Fibroblast of skin of left biceps (primary cell): ENCODE measurements around the gene ZDHHC12.
"Not testable (repeated sequence)": the region's sequence is repeated elsewhere in the genome, so short reads cannot be mapped to it uniquely, and the experiment has no call there.

Source experiments
- DNase-seq, 2 experiments: peaks; one replicate each; pipeline ENCODE4 v3.0.0-alpha.2; 2013; ENCODE audit warnings: low read depth in 2 of 2

Gene ZDHHC12

GRCh38 chr9:128707446-128707845 is 16.5 kb downstream of the ZDHHC12 start:
- DNase-seq = no peak

DNA sequence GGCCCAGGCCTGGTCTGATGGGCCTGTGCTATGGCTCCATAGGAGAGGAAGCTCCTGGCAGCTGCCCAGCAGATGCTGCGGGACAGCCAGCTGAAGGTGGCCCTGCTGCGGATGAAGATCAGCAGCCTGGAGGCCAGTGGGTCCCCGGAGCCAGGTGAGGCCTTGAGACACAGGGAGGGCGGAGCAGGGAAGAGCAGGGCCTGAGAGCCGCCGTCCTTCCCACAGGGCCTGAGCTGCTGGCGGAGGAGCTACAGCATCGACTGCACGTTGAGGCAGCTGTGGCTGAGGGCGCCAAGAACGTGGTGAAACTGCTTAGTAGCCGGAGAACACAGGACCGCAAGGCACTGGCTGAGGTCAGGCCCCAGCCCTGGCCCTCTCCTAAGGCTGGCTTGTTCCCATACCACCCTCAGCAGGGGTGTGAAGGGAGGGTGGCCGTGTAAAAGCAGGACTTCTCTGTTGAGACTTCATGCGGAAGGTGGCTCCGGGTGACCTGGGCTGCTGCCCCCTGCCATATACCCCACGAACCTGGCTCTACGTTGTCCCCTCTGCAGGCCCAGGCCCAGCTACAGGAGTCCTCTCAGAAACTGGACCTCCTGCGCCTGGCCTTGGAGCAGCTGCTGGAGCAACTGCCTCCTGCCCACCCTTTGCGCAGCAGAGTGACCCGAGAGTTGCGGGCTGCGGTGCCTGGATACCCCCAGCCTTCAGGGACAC is 17.1 kb downstream of the ZDHHC12 start:
- DNase-seq = no peak

DNA sequence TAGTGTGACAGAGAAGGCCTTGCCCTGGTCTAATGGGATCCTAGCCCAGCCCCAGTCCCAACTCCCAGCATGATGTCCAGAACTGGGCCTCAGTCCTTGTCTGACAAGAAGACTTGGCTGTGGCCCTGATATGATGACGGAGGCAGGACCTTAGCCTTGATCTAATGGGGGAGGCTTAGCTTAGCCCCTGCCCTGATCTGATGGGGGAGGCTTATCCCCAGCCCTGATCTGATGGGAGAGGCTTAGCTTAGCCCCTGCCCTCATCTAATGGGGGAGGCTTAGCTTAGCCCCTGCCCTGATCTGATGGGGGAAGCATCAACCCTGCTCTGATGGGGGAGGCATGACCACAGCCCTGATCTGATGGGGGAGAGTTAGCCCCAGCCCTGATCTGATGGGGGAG is 17.9 kb downstream of the ZDHHC12 start:
- no peak for DNase-seq

- DNase-seq = no peak
These were observed 18.6 kb downstream of the ZDHHC12 start for GRCh38 chr9:128705051-128705965.

DNA sequence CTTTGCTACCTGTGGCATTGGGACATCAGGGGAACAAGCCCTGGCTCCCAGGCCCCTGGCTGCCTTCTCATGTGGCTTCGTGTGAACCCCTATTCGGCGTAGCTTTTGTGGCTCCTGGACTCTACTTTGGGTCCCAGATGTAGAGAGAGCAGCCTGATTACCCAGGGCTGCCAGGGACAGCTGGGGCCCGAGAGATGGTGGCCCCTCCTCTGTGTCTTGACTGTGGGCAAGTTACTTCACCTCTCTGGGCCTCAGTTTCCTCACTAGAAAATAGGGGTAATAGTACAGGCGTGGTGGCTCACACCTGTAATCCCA is 19.6 kb downstream of the ZDHHC12 start:
- no peak for DNase-seq

GRCh38 chr9:128703616-128704355 is 20.1 kb downstream of the ZDHHC12 start:
- DNase-seq = no peak

- no peak for DNase-seq
These were observed 20.8 kb downstream of the ZDHHC12 start for GRCh38 chr9:128702949-128703615.

- DNase-seq = no peak
These were observed 21.4 kb downstream of the ZDHHC12 start, which contains the start of gene PKN3 for GRCh38 chr9:128702445-128702948. TSS of gene PKN3 (plus strand) at chr9:128702503. CDS start at chr9:128702916, 413 bp downstream.

GRCh38 chr9:128701227-128701854 is 22.6 kb downstream of the ZDHHC12 start:
- DNase-seq = no peak

DNA sequence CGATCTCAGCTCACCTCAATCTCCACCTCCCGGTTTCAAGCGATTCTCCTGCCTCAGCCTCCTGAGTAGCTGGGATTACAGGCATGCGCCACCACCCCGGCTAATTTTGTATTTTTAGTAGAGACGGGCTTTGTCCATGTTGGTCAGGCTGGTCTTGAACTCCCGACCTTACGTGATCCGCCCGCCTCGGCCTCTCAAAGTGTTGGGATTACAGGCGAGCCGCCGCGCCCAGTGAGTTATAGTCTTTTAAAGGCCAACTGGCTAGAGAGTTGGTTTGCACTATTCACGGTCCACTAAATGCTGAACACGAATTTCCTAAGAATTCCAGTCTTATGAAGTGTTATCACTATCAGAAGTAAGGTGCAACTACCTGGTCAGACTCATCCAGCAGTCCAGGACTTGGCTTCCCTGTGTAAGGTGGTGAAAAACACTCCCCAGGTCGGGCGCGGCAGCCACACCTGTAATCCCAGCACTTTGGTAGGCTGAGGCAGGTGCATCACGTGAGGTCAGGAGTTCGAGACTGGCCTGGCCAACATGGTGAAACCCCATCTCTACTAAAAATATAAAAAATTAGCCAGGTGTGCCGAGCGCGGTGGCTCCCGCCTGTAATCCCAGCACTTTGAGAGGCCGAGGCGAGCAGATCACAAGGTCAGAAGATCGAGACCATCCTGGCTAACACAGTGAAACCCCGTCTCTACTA is 24.7 kb downstream of the ZDHHC12 start:
- DNase-seq = not testable (repeated sequence)

DNA sequence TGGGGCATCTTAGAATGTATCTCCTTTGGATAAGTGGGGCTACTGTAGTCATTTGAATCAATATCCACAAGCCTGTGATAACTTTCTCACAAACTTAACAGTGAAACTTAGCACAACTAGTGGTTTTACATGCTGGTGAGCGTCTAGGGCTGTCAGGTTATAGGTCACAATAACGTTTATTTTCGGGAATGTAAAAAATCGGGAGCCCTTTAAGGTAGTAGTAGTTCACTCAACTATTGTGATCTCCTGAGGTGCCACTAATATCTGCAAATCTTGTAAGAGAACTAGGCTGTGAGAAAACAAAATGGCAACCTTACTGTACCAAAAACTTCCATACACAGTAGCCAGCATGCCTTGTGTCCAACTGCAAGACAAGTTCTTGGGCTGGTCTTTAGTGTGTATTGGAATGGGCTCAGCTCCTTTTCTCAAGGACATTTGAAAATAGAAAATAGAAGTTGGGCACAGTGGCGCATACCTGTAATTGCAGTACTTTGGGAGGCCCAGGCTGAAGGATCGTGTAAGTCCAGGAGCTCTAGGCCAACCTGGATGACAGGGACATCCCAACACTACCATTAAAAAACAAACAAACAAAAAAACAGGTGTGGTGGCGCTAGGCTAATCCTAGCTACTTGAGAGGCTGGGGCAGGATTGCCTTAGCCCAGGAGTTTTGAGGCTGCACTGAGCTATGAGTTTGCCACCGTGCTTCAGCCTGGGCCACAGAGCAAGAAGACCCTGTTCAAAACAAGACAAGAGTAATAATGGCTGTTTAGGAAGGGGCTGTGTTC is 26.8 kb downstream of the ZDHHC12 start:
- DNase-seq = no peak

DNA sequence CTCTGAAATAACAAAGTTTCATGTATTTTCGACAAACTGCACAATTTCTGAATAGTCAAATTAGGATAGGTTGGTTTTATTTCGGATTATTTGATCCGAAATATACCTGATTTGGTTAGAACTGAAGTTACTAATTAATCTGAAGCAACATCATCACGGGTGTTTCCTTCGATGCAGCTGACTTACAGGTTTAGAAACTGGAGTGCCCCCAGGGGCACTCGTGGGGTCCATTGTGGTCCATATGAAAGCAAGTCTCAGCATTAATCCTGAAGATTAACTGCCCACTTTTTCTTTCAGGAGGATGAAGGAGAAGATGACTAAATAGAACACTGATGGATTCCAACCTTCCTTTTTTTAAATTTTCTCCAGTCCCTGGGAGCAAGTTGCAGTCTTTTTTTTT is 29.6 kb downstream of the ZDHHC12 start:
- no peak for DNase-seq

DNA sequence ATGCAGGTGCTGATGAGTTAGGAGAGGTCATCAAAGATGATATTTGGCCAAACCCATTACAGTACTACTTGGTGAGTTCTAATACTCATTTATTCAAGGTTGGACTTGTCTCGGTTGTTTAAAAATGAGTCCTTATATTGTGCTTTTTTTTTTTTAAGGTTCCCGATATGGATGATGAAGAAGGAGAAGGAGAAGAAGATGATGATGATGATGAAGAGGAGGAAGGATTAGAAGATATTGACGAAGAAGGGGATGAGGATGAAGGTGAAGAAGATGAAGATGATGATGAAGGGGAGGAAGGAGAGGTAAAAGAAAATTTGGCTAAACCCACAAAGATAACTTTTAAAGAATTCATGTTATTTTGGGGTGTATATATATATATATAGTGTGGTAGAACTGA is 30.2 kb downstream of the ZDHHC12 start:
- DNase-seq = not testable (repeated sequence)

GRCh38 chr9:128690684-128691034 is 33.3 kb downstream of the ZDHHC12 start:
- no peak for DNase-seq

DNA sequence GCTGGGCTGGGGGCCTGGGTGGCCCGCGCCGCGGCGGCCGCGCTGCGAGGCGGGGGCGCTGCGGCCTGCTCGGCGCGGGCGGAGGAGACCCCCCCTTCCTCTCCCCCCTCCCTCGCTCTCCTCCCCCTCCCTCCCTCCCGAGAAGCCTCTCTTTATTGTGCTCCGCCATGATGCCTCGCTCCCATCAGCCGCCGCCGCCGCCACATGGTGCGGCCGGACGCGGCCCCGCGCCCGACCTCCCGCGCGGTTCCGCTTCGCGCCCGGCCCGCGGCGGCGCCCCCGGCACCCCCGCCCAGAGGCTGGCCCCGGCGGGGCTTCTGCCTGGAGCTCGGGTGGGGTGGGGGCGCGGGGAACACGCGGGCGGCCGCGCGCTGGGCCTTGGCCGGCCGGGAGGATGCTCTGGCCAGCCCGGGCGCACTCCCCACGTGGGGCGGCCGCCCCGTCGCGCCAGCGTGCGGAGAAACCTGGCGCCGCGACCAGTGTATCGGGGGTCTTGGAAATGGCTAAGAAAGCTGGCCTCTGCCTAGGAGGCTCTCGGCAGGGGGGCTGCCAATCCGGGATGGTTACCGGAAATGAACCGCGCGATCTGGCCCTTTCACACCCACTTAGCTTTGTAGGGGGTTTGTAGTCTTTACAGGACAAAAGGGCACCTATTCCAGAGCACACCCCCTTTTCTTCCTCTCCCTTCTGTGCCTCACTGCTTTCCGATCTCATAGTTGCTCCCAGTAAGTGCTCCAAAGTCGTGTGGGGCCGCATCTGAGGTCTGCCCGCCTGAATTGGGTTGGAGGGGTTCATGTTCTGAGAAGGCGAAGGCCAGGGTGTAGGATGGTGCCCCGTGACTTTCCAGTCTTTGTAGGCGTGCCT is 33.9 kb downstream of the ZDHHC12 start:
- no peak for DNase-seq

GRCh38 chr9:128689293-128689774 is 34.6 kb downstream of the ZDHHC12 start:
- no peak for DNase-seq

- peak; percentile 83 to 88 for DNase-seq
These were observed 35.2 kb downstream of the ZDHHC12 start, which contains the start of gene SET for GRCh38 chr9:128688501-128689292. TSS of gene SET (plus strand) at chr9:128689222. CDS start at chr9:128689583, 361 bp downstream.

DNA sequence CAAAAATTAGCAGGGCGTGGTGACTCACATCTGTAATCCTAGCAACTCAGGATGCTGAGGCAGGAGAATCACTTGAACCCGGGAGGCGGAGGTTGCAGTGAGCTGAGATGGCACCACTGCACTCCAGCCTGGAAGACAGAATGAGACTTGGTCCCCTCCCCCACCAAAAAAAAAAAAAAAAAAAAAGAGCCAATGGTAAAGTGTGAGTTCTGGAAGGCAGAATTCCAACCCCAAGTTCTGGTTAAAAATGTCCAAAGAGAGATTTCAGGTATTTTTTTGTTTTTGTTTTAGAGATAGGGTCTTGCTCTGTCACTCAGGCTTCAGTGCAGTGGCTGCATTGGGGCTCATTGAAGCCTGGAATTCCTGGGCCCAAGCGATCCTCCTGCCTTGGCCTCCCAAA is 36.5 kb downstream of the ZDHHC12 start:
- no peak for DNase-seq
